Cardiac muscle cell (in vitro differentiated cells and primary cell): ENCODE results near the gene LIMK2. TPM values are rescaled to one million over a fixed set of nuclear protein-coding genes. Genes with fewer than 3 reads are reported as not detected.

Experiments
- DNase-seq, 2 donors: peaks; one replicate each; pipeline versions ENCODE4 v3.0.0 to v3.0.0-alpha.2; 2010 to 2017; ENCODE audit warnings: low read depth in 1 of 2, low spot score in 1 of 2
- H3K27ac ChIP-seq: fragments of 200-600 bp; sonication (generic); 2 replicates; pipeline ENCODE4 v1.5.1; 2016
- H3K27me3 ChIP-seq: fragments of 200-600 bp; sonication (generic); 2 replicates; pipeline ENCODE4 v1.6.0; 2016; ENCODE audit warnings: control low read depth
- H3K36me3 ChIP-seq: fragments of 200-600 bp; sonication (generic); 2 replicates; pipeline ENCODE4 v1.5.1; 2016; ENCODE audit warnings: control low read depth
- H3K4me1 ChIP-seq: fragments of 200-600 bp; sonication (generic); 2 replicates; pipeline ENCODE4 v1.8.1; 2017; ENCODE audit warnings: low read depth, mild to moderate bottlenecking, mixed run types
- H3K4me3 ChIP-seq: fragments of 200-600 bp; sonication (generic); 2 replicates; pipeline ENCODE4 v1.5.1; 2016; ENCODE audit warnings: mild to moderate bottlenecking
- H3K9me3 ChIP-seq: fragments of 200-600 bp; sonication (generic); 2 replicates; pipeline ENCODE4 v1.5.1; 2017; ENCODE audit warnings: low read depth, mild to moderate bottlenecking, control low read depth
- polyA plus RNA-seq: library from polyadenylated mRNA; unstranded; fragments of >200 nt; fragmentation: Nextera tagmentation; extraction: Ambion mirVana; gene quantifications from 2 replicates; pipeline ENCODE4 v1.2.1, GENCODE V29; 2016
- total RNA-seq: library from RNA; depleted of rRNA; stranded (reverse); fragments of >200 nt; gene quantifications from 2 replicates; pipeline ENCODE4 v1.2.3, GENCODE V29; 2016
- TF ChIP-seq, protein P1 (sequence below): IDR thresholded peaks from 2 replicates; pipeline ENCODE4 v1.5.1; 2012; ENCODE audit warnings: low read depth, mild to moderate bottlenecking, low read length

The LIMK2 gene
- total and polyA plus RNA-seq, 2 experiments from 2014 or later = 31.4 to 32.8 TPM

DNA sequence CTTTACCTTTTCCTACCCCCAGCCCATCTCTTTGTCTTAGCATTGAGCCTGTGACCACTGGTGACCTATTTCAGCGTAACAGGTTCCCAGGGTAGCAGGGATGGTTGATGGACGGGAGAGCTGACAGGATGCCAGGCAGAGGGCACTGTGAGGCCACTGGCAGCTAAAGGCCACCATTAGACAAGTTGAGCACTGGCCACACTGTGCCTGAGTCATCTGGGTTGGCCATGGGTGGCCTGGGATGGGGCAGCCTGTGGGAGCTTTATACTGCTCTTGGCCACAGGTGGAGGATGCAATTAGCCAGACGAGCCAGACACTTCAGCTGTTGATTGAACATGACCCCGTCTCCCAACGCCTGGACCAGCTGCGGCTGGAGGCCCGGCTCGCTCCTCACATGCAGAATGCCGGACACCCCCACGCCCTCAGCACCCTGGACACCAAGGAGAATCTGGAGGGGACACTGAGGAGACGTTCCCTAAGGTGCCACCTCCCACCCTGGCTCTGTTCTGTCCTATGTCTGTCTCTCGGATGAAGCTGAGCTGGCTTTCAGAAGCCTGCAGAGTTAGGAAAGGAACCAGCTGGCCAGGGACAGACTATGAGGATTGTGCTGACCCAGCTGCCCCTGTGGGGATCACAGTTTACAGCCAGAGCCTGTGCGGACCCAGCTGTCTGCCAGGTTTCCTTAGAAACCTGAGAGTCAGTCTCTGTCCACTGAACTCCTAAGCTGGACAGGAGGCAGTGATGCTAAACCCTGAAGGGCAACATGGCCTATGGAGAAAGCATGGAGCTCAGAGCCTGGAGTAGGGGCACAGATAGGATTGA lies 50.4 kb downstream of the LIMK2 start:
- Histone ChIP-seq H3K36me3 (peaks cover 14% of the 10 kb centered on the region), H3K4me3 (no peak overlapping the region), H3K9me3 (no peaks in the 10 kb centered on the region), H3K27ac (no peak overlapping the region), H3K4me1 (no peaks in the 10 kb centered on the region), H3K27me3 (no peaks in the 10 kb centered on the region)
- DNase-seq = no peak
- TF ChIP-seq, protein P1, sequence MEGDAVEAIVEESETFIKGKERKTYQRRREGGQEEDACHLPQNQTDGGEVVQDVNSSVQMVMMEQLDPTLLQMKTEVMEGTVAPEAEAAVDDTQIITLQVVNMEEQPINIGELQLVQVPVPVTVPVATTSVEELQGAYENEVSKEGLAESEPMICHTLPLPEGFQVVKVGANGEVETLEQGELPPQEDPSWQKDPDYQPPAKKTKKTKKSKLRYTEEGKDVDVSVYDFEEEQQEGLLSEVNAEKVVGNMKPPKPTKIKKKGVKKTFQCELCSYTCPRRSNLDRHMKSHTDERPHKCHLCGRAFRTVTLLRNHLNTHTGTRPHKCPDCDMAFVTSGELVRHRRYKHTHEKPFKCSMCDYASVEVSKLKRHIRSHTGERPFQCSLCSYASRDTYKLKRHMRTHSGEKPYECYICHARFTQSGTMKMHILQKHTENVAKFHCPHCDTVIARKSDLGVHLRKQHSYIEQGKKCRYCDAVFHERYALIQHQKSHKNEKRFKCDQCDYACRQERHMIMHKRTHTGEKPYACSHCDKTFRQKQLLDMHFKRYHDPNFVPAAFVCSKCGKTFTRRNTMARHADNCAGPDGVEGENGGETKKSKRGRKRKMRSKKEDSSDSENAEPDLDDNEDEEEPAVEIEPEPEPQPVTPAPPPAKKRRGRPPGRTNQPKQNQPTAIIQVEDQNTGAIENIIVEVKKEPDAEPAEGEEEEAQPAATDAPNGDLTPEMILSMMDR = no peak

- H3K9me3 ChIP-seq = no peaks in the 10 kb centered on the region
- H3K27me3 ChIP-seq = no peaks in the 10 kb centered on the region
- DNase-seq = no peak
- no peak overlapping the region for H3K4me3 ChIP-seq
- H3K27ac ChIP-seq = no peak overlapping the region
- TF ChIP-seq, protein P1 = no peak
- H3K4me1 ChIP-seq = no peaks in the 10 kb centered on the region
- peaks cover 14% of the 10 kb centered on the region for H3K36me3 ChIP-seq
Measured at GRCh38 chr22:31263896-31264640, 52.0 kb downstream of the LIMK2 start.

GRCh38 chr22:31268281-31268680 lies 56.2 kb downstream of the LIMK2 start:
- H3K36me3 ChIP-seq = peaks cover 9% of the 10 kb centered on the region

GRCh38 chr22:31269892-31270579 lies 57.9 kb downstream of the LIMK2 start:
- Histone ChIP-seq H3K4me1 (no peaks in the 10 kb centered on the region), H3K4me3 (no peak overlapping the region), H3K27ac (no peak overlapping the region), H3K9me3 (no peaks in the 10 kb centered on the region), H3K27me3 (no peaks in the 10 kb centered on the region), H3K36me3 (peaks cover 10% of the 10 kb centered on the region)
- DNase-seq = no peak
- TF ChIP-seq, protein P1 = no peak

More at GRCh38 chr22:31268281-31268680, 56.2 kb downstream of the LIMK2 start:
- Histone ChIP-seq H3K4me1 (no peaks in the 10 kb centered on the region), H3K4me3 (no peak overlapping the region), H3K27me3 (no peaks in the 10 kb centered on the region), H3K27ac (no peak overlapping the region), H3K9me3 (no peaks in the 10 kb centered on the region)
- DNase-seq = no peak
- TF ChIP-seq, protein P1 = no peak

GRCh38 chr22:31271026-31271425 lies 58.9 kb downstream of the LIMK2 start:
- no peak for DNase-seq
- Histone ChIP-seq H3K4me1 (no peaks in the 10 kb centered on the region), H3K4me3 (no peak overlapping the region), H3K27ac (no peak overlapping the region), H3K27me3 (no peaks in the 10 kb centered on the region), H3K9me3 (no peaks in the 10 kb centered on the region), H3K36me3 (peaks cover 20% of the 10 kb centered on the region)
- TF ChIP-seq, protein P1 = no peak
